Measurements from ENCODE around the gene TMEM45A.

The TMEM45A gene

DNA sequence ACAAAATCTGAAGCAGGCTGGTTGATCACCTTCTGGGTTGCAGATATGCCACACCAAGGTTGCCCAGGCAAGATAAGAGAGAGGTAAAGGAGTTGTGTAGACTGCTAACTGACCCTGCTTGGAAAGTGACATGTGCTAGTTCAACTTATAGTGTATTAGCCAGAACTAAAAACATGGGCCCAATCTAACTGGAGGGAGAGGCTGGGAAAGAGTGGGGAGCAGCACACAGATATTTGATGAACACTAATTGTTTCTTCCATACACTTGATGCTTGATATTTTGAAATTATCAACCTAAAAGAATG lies 61.9 kb downstream of the TMEM45A start:
- H3K36me3 ChIP-seq (ENCODE audit: control insufficient read depth, insufficient read depth, low read length) = no peaks in the 10 kb centered on the region
- TF ChIP-seq, protein P1, sequence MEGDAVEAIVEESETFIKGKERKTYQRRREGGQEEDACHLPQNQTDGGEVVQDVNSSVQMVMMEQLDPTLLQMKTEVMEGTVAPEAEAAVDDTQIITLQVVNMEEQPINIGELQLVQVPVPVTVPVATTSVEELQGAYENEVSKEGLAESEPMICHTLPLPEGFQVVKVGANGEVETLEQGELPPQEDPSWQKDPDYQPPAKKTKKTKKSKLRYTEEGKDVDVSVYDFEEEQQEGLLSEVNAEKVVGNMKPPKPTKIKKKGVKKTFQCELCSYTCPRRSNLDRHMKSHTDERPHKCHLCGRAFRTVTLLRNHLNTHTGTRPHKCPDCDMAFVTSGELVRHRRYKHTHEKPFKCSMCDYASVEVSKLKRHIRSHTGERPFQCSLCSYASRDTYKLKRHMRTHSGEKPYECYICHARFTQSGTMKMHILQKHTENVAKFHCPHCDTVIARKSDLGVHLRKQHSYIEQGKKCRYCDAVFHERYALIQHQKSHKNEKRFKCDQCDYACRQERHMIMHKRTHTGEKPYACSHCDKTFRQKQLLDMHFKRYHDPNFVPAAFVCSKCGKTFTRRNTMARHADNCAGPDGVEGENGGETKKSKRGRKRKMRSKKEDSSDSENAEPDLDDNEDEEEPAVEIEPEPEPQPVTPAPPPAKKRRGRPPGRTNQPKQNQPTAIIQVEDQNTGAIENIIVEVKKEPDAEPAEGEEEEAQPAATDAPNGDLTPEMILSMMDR (IDR thresholded peaks at IDR 0.05) = no peak
- no peaks in the 10 kb centered on the region for H3K9me3 ChIP-seq (ENCODE audit: control insufficient read depth, low read length)
- no peaks in the 10 kb centered on the region for H3K79me2 ChIP-seq
- no peak overlapping the region for H3K9ac ChIP-seq
- H2AFZ ChIP-seq = no peak overlapping the region
- H3K4me3 ChIP-seq (ENCODE audit: low read depth, low read length) = no peak overlapping the region
- H3K27me3 ChIP-seq (ENCODE audit: control insufficient read depth, insufficient read depth, low read length) = no peaks in the 10 kb centered on the region
- no peaks in the 10 kb centered on the region for H3K4me1 ChIP-seq
- H3K27ac ChIP-seq = no peak overlapping the region
- H3K4me2 ChIP-seq (ENCODE audit: low read length) = no peak overlapping the region

DNA sequence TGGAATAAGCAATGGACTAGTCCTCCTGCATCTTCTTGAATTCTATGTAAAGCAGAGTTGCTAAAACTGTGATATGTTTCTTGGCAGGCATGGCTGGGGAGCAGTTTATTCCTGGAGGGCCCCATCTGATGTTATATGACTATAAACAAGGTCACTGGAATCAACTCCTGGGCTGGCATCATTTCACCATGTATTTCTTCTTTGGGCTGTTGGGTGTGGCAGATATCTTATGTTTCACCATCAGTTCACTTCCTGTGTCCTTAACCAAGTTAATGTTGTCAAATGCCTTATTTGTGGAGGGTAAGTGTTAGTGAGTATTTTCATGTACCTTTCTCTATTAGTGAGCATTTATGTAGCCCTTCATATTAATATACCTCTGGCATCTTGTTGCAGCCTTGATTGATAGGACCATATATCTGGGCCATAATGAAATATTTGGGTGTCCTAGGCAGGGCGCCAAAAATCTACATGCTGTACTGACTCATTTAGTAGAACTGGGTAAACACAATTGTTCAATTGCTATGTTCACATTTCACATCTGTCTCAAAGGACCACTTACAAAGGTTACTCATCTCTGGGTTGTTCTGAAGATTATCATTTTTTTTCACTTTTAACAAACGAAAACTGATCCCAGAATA lies 64.4 kb downstream of the TMEM45A start:
- Histone ChIP-seq H3K9me3 (ENCODE audit: control insufficient read depth, low read length) (no peaks in the 10 kb centered on the region), H3K9ac (no peak overlapping the region), H3K4me1 (no peaks in the 10 kb centered on the region), H2AFZ (no peak overlapping the region), H3K4me3 (ENCODE audit: low read depth, low read length) (no peak overlapping the region), H3K4me2 (ENCODE audit: low read length) (no peak overlapping the region), H3K27ac (no peak overlapping the region), H3K79me2 (no peaks in the 10 kb centered on the region), H3K36me3 (ENCODE audit: control insufficient read depth, insufficient read depth, low read length) (no peaks in the 10 kb centered on the region), H3K27me3 (ENCODE audit: control insufficient read depth, insufficient read depth, low read length) (no peaks in the 10 kb centered on the region)
- TF ChIP-seq, protein P1 (IDR thresholded peaks at IDR 0.05) = no peak

DNA sequence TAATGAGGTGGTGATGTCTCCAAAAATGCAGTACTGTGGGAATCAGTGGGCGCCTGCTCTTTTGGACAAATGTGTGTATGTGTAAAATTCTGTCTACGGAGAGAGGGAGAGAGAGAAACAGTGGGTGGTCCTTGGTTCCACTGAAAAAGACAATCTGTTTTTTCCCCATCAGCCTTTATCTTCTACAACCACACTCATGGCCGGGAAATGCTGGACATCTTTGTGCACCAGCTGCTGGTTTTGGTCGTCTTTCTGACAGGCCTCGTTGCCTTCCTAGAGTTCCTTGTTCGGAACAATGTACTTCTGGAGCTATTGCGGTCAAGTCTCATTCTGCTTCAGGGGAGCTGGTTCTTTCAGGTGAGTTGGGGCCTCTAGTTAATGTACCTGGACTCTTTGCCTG lies 65.8 kb downstream of the TMEM45A start:
- no peaks in the 10 kb centered on the region for H3K36me3 ChIP-seq (ENCODE audit: control insufficient read depth, insufficient read depth, low read length)
- H3K9me3 ChIP-seq (ENCODE audit: control insufficient read depth, low read length) = no peaks in the 10 kb centered on the region
- no peaks in the 10 kb centered on the region for H3K27me3 ChIP-seq (ENCODE audit: control insufficient read depth, insufficient read depth, low read length)
- TF ChIP-seq, protein P1 (IDR thresholded peaks at IDR 0.05) = no peak
- no peaks in the 10 kb centered on the region for H3K4me1 ChIP-seq
- H3K79me2 ChIP-seq = no peaks in the 10 kb centered on the region
- no peak overlapping the region for H3K4me2 ChIP-seq (ENCODE audit: low read length)
- no peak overlapping the region for H3K9ac ChIP-seq
- no peak overlapping the region for H2AFZ ChIP-seq
- H3K27ac ChIP-seq = no peak overlapping the region
- no peak overlapping the region for H3K4me3 ChIP-seq (ENCODE audit: low read depth, low read length)

DNA sequence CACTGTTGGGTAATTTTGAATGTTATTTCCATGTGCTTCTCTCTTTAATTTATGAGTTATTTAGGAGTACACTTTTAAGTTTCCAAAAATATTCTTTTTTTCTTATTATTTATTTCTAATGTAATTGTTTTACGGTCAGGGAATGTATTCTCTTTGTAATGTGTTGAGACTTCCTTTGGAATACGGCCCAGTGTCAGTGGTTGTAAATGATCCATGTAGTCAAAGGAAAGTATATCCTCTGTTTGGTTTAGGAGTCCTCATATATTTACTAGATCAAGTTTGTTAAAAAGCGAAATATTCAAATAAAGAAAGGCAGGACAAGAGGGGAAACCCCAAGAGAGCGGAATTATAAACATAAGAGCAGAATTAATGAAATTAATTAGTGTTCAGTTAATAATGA lies 68.0 kb downstream of the TMEM45A start:
- Histone ChIP-seq H3K27ac (no peak overlapping the region), H2AFZ (no peak overlapping the region), H3K4me1 (no peaks in the 10 kb centered on the region), H3K4me3 (ENCODE audit: low read depth, low read length) (no peak overlapping the region), H3K9me3 (ENCODE audit: control insufficient read depth, low read length) (no peaks in the 10 kb centered on the region), H3K36me3 (ENCODE audit: control insufficient read depth, insufficient read depth, low read length) (no peaks in the 10 kb centered on the region), H3K4me2 (ENCODE audit: low read length) (no peak overlapping the region), H3K9ac (no peak overlapping the region), H3K79me2 (no peaks in the 10 kb centered on the region), H3K27me3 (ENCODE audit: control insufficient read depth, insufficient read depth, low read length) (no peaks in the 10 kb centered on the region)
- TF ChIP-seq, protein P1 (IDR thresholded peaks at IDR 0.05) = no peak

DNA sequence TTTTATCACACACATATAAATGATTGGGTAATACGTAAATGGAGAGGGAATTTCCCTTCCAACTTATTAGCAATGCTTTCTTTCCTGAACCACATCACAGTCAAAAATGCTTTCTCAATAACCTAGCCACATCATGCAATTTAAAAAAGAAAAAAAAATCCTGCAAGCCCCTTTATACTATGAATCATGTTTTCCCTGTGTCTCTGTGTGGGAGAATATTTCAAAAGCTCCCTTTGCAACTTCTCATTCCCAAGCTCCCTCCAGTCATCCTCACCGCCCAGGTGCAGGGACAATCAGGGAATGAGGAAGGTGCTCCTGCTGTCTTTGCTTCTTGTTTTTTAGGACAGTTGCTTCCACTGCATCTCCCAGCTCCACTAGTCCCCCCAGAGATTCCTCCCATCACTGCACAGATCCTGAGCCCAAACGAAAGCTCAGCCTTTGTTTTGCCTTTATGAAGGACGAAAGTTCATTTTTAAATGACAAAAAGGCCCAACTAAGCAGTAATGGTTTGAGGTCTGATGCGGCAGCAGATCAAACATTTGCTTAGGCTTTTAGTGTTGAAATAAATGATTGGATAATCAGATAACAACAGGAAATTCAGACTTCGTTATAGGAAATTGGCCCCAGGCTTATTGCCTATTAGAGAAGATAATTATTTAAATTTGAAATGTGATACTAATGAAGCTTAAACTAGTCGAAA lies 69.2 kb downstream of the TMEM45A start:
- Histone ChIP-seq H3K79me2 (no peaks in the 10 kb centered on the region), H3K4me2 (ENCODE audit: low read length) (no peak overlapping the region), H3K9me3 (ENCODE audit: control insufficient read depth, low read length) (no peaks in the 10 kb centered on the region), H2AFZ (no peak overlapping the region), H3K4me3 (ENCODE audit: low read depth, low read length) (no peak overlapping the region), H3K36me3 (ENCODE audit: control insufficient read depth, insufficient read depth, low read length) (no peaks in the 10 kb centered on the region), H3K27me3 (ENCODE audit: control insufficient read depth, insufficient read depth, low read length) (no peaks in the 10 kb centered on the region), H3K27ac (no peak overlapping the region), H3K9ac (no peak overlapping the region), H3K4me1 (no peaks in the 10 kb centered on the region)
- TF ChIP-seq, protein P1 (IDR thresholded peaks at IDR 0.05) = no peak

All from parathyroid adenoma (tissue), 2 donors.